ENCODE measurements around the gene CDK5R2.

DNA sequence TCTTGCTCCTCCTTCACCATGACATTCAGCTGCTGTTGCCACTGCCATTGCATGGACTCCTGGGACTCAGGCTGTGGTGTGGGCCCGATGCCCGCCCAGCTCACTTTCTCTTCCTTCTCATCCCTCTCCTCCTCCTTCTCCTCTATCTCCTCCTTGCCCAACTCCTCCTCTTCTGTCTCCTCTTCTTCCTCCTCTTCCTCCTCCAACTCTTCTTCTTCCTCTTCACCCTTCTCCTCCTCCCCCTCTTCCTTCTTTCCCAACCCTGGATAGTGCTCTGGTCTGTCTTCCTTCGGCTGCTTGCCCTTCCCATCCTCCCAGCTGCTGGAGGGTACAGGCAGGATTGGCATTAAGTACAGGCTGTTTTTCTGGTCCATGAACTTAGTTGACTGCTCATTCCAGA lies 44.5 kb downstream of the CDK5R2 start:
- TF ChIP-seq ZNF274 (IDR thresholded peaks at IDR 0.05; ENCODE audit: low read depth, low read length), result no peak
- TF ChIP-seq, protein P1, sequence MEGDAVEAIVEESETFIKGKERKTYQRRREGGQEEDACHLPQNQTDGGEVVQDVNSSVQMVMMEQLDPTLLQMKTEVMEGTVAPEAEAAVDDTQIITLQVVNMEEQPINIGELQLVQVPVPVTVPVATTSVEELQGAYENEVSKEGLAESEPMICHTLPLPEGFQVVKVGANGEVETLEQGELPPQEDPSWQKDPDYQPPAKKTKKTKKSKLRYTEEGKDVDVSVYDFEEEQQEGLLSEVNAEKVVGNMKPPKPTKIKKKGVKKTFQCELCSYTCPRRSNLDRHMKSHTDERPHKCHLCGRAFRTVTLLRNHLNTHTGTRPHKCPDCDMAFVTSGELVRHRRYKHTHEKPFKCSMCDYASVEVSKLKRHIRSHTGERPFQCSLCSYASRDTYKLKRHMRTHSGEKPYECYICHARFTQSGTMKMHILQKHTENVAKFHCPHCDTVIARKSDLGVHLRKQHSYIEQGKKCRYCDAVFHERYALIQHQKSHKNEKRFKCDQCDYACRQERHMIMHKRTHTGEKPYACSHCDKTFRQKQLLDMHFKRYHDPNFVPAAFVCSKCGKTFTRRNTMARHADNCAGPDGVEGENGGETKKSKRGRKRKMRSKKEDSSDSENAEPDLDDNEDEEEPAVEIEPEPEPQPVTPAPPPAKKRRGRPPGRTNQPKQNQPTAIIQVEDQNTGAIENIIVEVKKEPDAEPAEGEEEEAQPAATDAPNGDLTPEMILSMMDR (IDR thresholded peaks at IDR 0.05 in 2 of 3, conservative IDR thresholded peaks at IDR 0.05 in 1 of 3; ENCODE audit: borderline replicate concordance in 1 of 3, insufficient read depth in 1 of 3, low read depth in 2 of 3, low read length in 2 of 3), result no peak
- TF ChIP-seq, protein P2, sequence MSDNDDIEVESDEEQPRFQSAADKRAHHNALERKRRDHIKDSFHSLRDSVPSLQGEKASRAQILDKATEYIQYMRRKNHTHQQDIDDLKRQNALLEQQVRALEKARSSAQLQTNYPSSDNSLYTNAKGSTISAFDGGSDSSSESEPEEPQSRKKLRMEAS (IDR thresholded peaks at IDR 0.05), result no peak
- TF ChIP-seq RAD21 (IDR thresholded peaks at IDR 0.05; ENCODE audit: low read depth), result no peak
- no peak for TF ChIP-seq POLR2A (IDR thresholded peaks at IDR 0.05; ENCODE audit: borderline replicate concordance, extremely low read depth, insufficient read depth, insufficient read length)
- no peak for TF ChIP-seq SIN3A (IDR thresholded peaks at IDR 0.05; ENCODE audit: low read depth)
- TF ChIP-seq YY1 (IDR thresholded peaks at IDR 0.05; ENCODE audit: extremely low read depth, insufficient replicate concordance, low read depth, low read length), result no peak
- no peak for TF ChIP-seq REST (IDR thresholded peaks at IDR 0.05; ENCODE audit: low read depth)
- no peak for TF ChIP-seq POLR2AphosphoS5 (IDR thresholded peaks at IDR 0.05; ENCODE audit: low read depth, low read length)
- no peak for TF ChIP-seq EZH2 (IDR thresholded peaks at IDR 0.05)
- no peak for TF ChIP-seq ZFX (IDR thresholded peaks at IDR 0.05)
- no peak for TF ChIP-seq ZBTB33 (IDR thresholded peaks at IDR 0.05; ENCODE audit: extremely low read depth, insufficient replicate concordance, low read length)
- no peak for TF ChIP-seq EZH2phosphoT487 (IDR thresholded peaks at IDR 0.05; ENCODE audit: borderline replicate concordance)

All from HCT116 (cell line).